Endothelial cell of umbilical vein (primary cell): ENCODE data around the gene LYPD4. TPM values are rescaled to one million over a fixed set of nuclear protein-coding genes. Genes with fewer than 3 reads are reported as not detected.

Experiments
- BruUV-seq: library from RNA; stranded (reverse); fragments of 400-500 nt; replicated peaks from 2 replicates; lab custom pipeline; 2021; lab: Mats Ljungman, UMichigan
- CTCF ChIA-PET: fragments of 300-600, 350-600 bp; sonication (Branson Sonifier 250); formaldehyde crosslinking; loops from one replicate; lab custom pipeline; 2021; ENCODE audit warnings: antibody characterized with exemption, inconsistent platforms; lab: Charles Lee
- POLR2A ChIA-PET: fragments of 300-600, 350-600 bp; sonication (Branson Sonifier 250); formaldehyde crosslinking; loops from one replicate; lab custom pipeline; 2021; ENCODE audit warnings: antibody characterized with exemption, inconsistent platforms; lab: Charles Lee
- DNase-seq: peaks from one replicate; pipeline ENCODE4 v3.0.0-alpha.2; 2011; ENCODE audit warnings: low read depth, low spot score
- FAIRE-seq: peaks from 2 replicates; lab custom pipeline; 2011; peaks lifted over from hg19 to GRCh38; lab: Jason Lieb, UNC
- H2AFZ ChIP-seq: 2 replicates; pipeline ENCODE4 v1.6.0; 2012; ENCODE audit warnings: low read depth, low read length, control low read depth, inconsistent platforms
- H3K27ac ChIP-seq: 2 replicates; pipeline ENCODE4 v1.5.1; 2011; ENCODE audit warnings: low read depth, mild to moderate bottlenecking, control low read depth, low read length, moderate library complexity; ENCODE audit not compliant: insufficient read depth
- H3K27me3 ChIP-seq, 2 experiments: 2 replicates each; pipeline versions ENCODE4 v1.6.0 to v1.6.1; 2011; ENCODE audit warnings: low read length in 2 of 2, mixed read lengths in 1 of 2; ENCODE audit not compliant: control insufficient read depth in 2 of 2, insufficient read depth in 2 of 2
- H3K36me3 ChIP-seq, 2 experiments: 2 replicates in 1 of 2; 3 replicates in 1 of 2; pipeline ENCODE4 v1.5.1; 2011; ENCODE audit warnings: low read length in 2 of 2, mild to moderate bottlenecking in 1 of 2, moderate library complexity in 1 of 2; ENCODE audit not compliant: control insufficient read depth in 2 of 2, insufficient read depth in 2 of 2; ENCODE audit errors: extremely low read depth in 1 of 2
- H3K4me1 ChIP-seq: 3 replicates; pipeline ENCODE4 v1.5.1; 2011; ENCODE audit warnings: mild to moderate bottlenecking, low read length; ENCODE audit not compliant: control insufficient read depth, insufficient read depth; ENCODE audit errors: extremely low read depth
- H3K4me2 ChIP-seq: 2 replicates; pipeline ENCODE4 v1.6.1; 2011; ENCODE audit warnings: low read length, control low read depth, mixed read lengths; ENCODE audit not compliant: insufficient read depth
- H3K4me3 ChIP-seq, 3 experiments: fragments of 200-600 bp in 1 of 3; sonication (generic), shearing (Covaris generic) in 1 of 3; replicated peaks in 1 of 3; 2 replicates each; pipeline ENCODE4 v1.5.1; 2011 to 2016; ENCODE audit warnings: control low read depth in 3 of 3, low read length in 3 of 3, mild to moderate bottlenecking in 2 of 3, inconsistent platforms in 1 of 3, low read depth in 1 of 3, moderate library complexity in 1 of 3; ENCODE audit not compliant: insufficient read depth in 1 of 3
- H3K79me2 ChIP-seq: 2 replicates; pipeline ENCODE4 v1.6.0; 2012; ENCODE audit warnings: low read length, inconsistent platforms; ENCODE audit not compliant: control insufficient read depth, insufficient read depth
- H3K9ac ChIP-seq: replicated peaks from 2 replicates; pipeline ENCODE3; 2011; ENCODE audit warnings: low read length, control low read depth; ENCODE audit not compliant: insufficient read depth; ENCODE audit errors: extremely low read depth
- H3K9me1 ChIP-seq: replicated peaks from 3 replicates; pipeline ENCODE4 v1.6.0; 2011; ENCODE audit warnings: mild to moderate bottlenecking, low read length; ENCODE audit not compliant: control insufficient read depth, insufficient read depth; ENCODE audit errors: extremely low read depth
- H3K9me3 ChIP-seq: replicated peaks from 2 replicates; pipeline ENCODE4 v1.5.1; 2012; ENCODE audit warnings: low read length, inconsistent platforms; ENCODE audit not compliant: control insufficient read depth, insufficient read depth
- H4K20me1 ChIP-seq: replicated peaks from 2 replicates; pipeline ENCODE3; 2011; ENCODE audit warnings: mild to moderate bottlenecking, low read length; ENCODE audit not compliant: control insufficient read depth, insufficient read depth; ENCODE audit errors: extremely low read depth
- EZH2 ChIP-seq: IDR thresholded peaks from 2 replicates; pipeline ENCODE4 v1.6.1; 2012; ENCODE audit warnings: borderline replicate concordance, low read depth, mild to moderate bottlenecking, moderate library complexity, low read length, inconsistent platforms; ENCODE audit not compliant: severe bottlenecking
- FOS ChIP-seq: IDR thresholded peaks from 2 replicates; pipeline ENCODE4 v1.6.1; 2011; ENCODE audit warnings: mild to moderate bottlenecking, low read length, moderate library complexity, borderline replicate concordance; ENCODE audit not compliant: insufficient read depth
- GATA2 ChIP-seq: IDR thresholded peaks from 2 replicates; pipeline ENCODE4 v1.7.0; 2011; ENCODE audit warnings: low read depth, mild to moderate bottlenecking, moderate library complexity, mixed read lengths, low read length; ENCODE audit not compliant: insufficient read length, insufficient read depth
- JUN ChIP-seq: IDR thresholded peaks from 2 replicates; pipeline ENCODE4 v1.6.1; 2011; ENCODE audit warnings: borderline replicate concordance, low read depth; ENCODE audit not compliant: insufficient read length, insufficient read depth
- MYC ChIP-seq: IDR thresholded peaks from one replicate; pipeline ENCODE4 v1.6.1; 2011; ENCODE audit warnings: mild to moderate bottlenecking, low read depth, low read length
- POLR2A ChIP-seq: IDR thresholded peaks from 2 replicates; pipeline ENCODE4 v1.6.1; 2012; ENCODE audit warnings: low read depth, mild to moderate bottlenecking, control low read depth, low read length
- POLR2AphosphoS5 ChIP-seq: IDR thresholded peaks from 2 replicates; pipeline ENCODE4 v1.6.1; 2012; ENCODE audit warnings: low read depth, mild to moderate bottlenecking, control low read depth, low read length, moderate library complexity; ENCODE audit not compliant: insufficient read depth
- dilution Hi-C: fragments of 300-500 bp; cut with MboI; formaldehyde crosslinking; loops from one replicate; pipeline ENCODE4 v1.15.0; 2019; ENCODE audit warnings: low sequenced_read_pairs; ENCODE audit not compliant: extremely low pct_ligation_motif_present
- intact Hi-C: fragments of 100-400 bp; cut with micrococcal nuclease; formaldehyde crosslinking; loops from one replicate; pipeline ENCODE4 v1.10.0; 2022
- polyA plus RNA-seq, 4 experiments: library from polyadenylated mRNA; depleted of rRNA in 3 of 4; stranded (reverse) in 3 of 4; unstranded in 1 of 4; fragments of >200 nt; gene quantifications; 2 replicates each; pipeline versions ENCODE4 v1.2.1 to v1.2.3, GENCODE V29; 2011 to 2012; ENCODE audit warnings: missing spikeins in 1 of 4
- total RNA-seq: library from RNA; stranded (reverse); gene quantifications from 2 replicates; pipeline ENCODE4 v1.2.3, GENCODE V29; 2021
- TF ChIP-seq, protein P1 (sequence below), 2 donors: IDR thresholded peaks; 1 replicate in 1 of 2; 2 replicates in 1 of 2; pipeline ENCODE4 v1.5.1; 2011; ENCODE audit warnings: low read length in 2 of 2, mild to moderate bottlenecking in 2 of 2, moderate library complexity in 2 of 2, control low read depth in 1 of 2, inconsistent platforms in 1 of 2, low read depth in 1 of 2; ENCODE audit not compliant: insufficient read depth in 1 of 2; ENCODE audit errors: extremely low read depth in 1 of 2
- TF ChIP-seq, protein P2 (sequence below): IDR thresholded peaks from 2 replicates; pipeline ENCODE4 v1.6.1; 2011; ENCODE audit not compliant: insufficient read depth, insufficient read length

The LYPD4 gene
- total and polyA plus RNA-seq, 2 donors (not counting 3 experiments of a cell fraction or from before 2014, with no cell fraction given): not detected

DNA sequence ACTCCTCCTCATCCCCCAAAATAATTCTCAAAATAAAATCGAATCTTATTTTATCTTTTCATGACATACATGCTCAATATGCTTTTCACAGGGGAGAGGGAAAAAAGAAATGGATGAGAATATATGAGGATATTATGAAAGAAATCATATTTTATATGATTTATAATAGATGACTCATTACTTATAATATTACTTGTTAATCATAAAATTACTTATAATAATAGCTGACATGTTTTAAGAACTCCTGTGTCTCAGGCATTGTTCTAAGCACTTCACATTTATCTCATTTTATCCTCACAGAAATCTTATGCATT, 51.1 kb downstream of the LYPD4 start:
- TF ChIP-seq, protein P1, sequence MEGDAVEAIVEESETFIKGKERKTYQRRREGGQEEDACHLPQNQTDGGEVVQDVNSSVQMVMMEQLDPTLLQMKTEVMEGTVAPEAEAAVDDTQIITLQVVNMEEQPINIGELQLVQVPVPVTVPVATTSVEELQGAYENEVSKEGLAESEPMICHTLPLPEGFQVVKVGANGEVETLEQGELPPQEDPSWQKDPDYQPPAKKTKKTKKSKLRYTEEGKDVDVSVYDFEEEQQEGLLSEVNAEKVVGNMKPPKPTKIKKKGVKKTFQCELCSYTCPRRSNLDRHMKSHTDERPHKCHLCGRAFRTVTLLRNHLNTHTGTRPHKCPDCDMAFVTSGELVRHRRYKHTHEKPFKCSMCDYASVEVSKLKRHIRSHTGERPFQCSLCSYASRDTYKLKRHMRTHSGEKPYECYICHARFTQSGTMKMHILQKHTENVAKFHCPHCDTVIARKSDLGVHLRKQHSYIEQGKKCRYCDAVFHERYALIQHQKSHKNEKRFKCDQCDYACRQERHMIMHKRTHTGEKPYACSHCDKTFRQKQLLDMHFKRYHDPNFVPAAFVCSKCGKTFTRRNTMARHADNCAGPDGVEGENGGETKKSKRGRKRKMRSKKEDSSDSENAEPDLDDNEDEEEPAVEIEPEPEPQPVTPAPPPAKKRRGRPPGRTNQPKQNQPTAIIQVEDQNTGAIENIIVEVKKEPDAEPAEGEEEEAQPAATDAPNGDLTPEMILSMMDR (IDR thresholded peaks at IDR 0.05; ENCODE audit: extremely low read depth in 1 of 2, insufficient read depth in 1 of 2, low read depth in 1 of 2, low read length in 2 of 2): no peak
- TF ChIP-seq JUN: no peak
- no peak for TF ChIP-seq POLR2AphosphoS5
- TF ChIP-seq EZH2: no peak
- no peak for TF ChIP-seq MYC
- no peak for TF ChIP-seq FOS
- TF ChIP-seq GATA2: no peak
- TF ChIP-seq POLR2A: no peak
- TF ChIP-seq, protein P2, sequence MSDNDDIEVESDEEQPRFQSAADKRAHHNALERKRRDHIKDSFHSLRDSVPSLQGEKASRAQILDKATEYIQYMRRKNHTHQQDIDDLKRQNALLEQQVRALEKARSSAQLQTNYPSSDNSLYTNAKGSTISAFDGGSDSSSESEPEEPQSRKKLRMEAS: no peak
- H3K4me1 ChIP-seq: no peaks in the 10 kb centered on the region
- no peaks in the 10 kb centered on the region for H3K9me3 ChIP-seq
- POLR2A ChIA-PET: no interaction called here
- no peak overlapping the region for H2AFZ ChIP-seq
- no peaks in the 10 kb centered on the region for H3K9me1 ChIP-seq
- H3K27ac ChIP-seq: no peak overlapping the region
- DNase-seq (no peak), FAIRE-seq (no peak)
- no peak overlapping the region for H3K4me3 ChIP-seq
- intact Hi-C loops: loop anchor here (1.0 to 5.0 kb wide), 3 partner anchors 28 to 158 kb away; no protein-coding TSS in a partner anchor
- no peak overlapping the region for H3K9ac ChIP-seq
- H3K79me2 ChIP-seq: no peaks in the 10 kb centered on the region
- CTCF ChIA-PET: interaction anchor here (0.6 to 6.1 kb wide), 25 partner anchors 10 to 1620 kb away, joined by 3 to 160 read pairs (median 6); partner anchors contain the start of gene RPS19
- no peaks in the 10 kb centered on the region for H4K20me1 ChIP-seq
- dilution Hi-C loops: no loop called here
- H3K27me3 ChIP-seq: peaks cover 0 to 4% of the 10 kb centered on the region in 2 experiments
- no peak overlapping the region for H3K4me2 ChIP-seq
- H3K36me3 ChIP-seq: no peaks in the 10 kb centered on the region
- no TSS peak for BruUV-seq
